ENCODE data around the gene SSNA1. TPM values are rescaled to one million over a fixed set of nuclear protein-coding genes. Genes with fewer than 3 reads are reported as not detected.

The SSNA1 gene
- total RNA-seq, 1 donor from 2014 or later: 123 TPM

DNA sequence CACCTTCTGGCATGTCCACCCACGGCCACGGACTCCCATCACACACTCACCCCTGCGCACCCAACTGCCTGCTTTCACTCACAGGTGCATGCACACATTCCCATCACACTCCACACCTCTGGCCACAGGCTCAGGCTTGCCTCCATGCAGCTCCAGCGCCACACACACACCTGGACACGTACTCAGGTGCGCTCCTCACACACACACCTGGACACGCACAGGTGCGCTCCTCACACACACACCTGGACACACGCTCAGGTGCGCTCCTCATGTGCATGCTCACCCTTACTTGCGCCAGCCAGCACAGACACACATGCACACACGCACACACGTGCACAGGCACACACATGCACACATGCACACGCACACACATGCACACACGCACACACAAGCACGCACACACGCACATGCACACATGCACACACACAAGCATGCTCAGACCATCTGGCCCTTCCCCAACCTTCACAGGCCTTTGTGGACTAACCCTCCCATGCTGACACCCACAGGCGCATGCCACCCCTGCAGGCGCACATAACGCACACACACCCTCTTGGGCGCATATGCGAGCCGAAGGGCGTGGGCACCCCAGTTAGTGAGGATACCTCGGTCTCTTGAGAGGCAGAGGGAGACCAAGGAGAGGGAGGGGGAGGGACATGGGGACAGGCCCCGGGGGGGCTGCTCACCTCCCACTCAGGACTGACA lies 41.2 kb upstream of the SSNA1 start:
- Histone ChIP-seq H3K4me3 (no peak overlapping the region), H3K36me3 (no peaks in the 10 kb centered on the region), H3K4me1 (no peaks in the 10 kb centered on the region), H3K9me3 (no peaks in the 10 kb centered on the region), H3K27ac (no peak overlapping the region), H3K27me3 (no peaks in the 10 kb centered on the region)
- DNase-seq (ENCODE audit: low spot score in 2 of 2): no peak
- no peak for TF ChIP-seq CTCF (IDR thresholded peaks at IDR 0.05)
- intact Hi-C loops (cut with DNase I): no loop called here

- intact Hi-C loops (cut with DNase I): no loop called here
- Histone ChIP-seq H3K36me3 (no peaks in the 10 kb centered on the region), H3K9me3 (no peaks in the 10 kb centered on the region), H3K27ac (no peak overlapping the region), H3K4me1 (no peaks in the 10 kb centered on the region), H3K27me3 (no peaks in the 10 kb centered on the region), H3K4me3 (no peak overlapping the region)
- TF ChIP-seq CTCF (IDR thresholded peaks at IDR 0.05): no peak
- DNase-seq (ENCODE audit: low spot score in 2 of 2): no peak
Observed at GRCh38 chr9:137147793-137148160, 40.7 kb upstream of the SSNA1 start.

DNA sequence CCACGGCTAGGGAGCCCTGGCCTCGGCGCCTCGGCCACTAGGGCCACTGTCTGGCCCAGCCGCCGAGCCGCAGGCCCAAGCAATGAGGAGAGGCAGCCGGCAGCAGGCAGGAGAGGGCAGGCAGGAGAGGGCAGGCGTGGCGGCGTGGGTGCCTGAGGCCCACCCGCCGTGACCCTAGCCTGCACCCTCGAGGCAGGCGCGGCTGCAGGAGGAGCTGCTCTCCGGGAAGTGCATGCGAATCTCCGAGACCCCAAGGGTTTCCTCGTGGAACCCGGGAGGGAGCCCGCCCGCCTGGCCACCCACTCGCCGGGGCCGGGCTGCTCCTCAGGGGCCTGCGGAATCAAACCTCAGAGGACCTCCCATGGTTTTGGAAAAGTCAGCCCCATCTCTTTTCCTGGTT lies 40.2 kb upstream of the SSNA1 start:
- intact Hi-C loops (cut with DNase I): no loop called here
- no peaks in the 10 kb centered on the region for H3K4me1 ChIP-seq
- H3K27ac ChIP-seq: no peak overlapping the region
- no peak overlapping the region for H3K4me3 ChIP-seq
- no peaks in the 10 kb centered on the region for H3K9me3 ChIP-seq
- TF ChIP-seq CTCF (IDR thresholded peaks at IDR 0.05): no peak
- H3K27me3 ChIP-seq: no peaks in the 10 kb centered on the region
- DNase-seq (ENCODE audit: low spot score in 2 of 2): no peak
- H3K36me3 ChIP-seq: no peaks in the 10 kb centered on the region

- no peaks in the 10 kb centered on the region for H3K27me3 ChIP-seq
- intact Hi-C loops (cut with DNase I): no loop called here
- no peak for DNase-seq (ENCODE audit: low spot score in 2 of 2)
- no peaks in the 10 kb centered on the region for H3K9me3 ChIP-seq
- no peaks in the 10 kb centered on the region for H3K4me1 ChIP-seq
- H3K4me3 ChIP-seq: no peak overlapping the region
- no peaks in the 10 kb centered on the region for H3K36me3 ChIP-seq
- no peak overlapping the region for H3K27ac ChIP-seq
- TF ChIP-seq CTCF (IDR thresholded peaks at IDR 0.05): no peak
Observed at GRCh38 chr9:137148661-137149060, 39.8 kb upstream of the SSNA1 start.

GRCh38 chr9:137149363-137149762 lies 39.1 kb upstream of the SSNA1 start:
- no peak for DNase-seq (ENCODE audit: low spot score in 2 of 2)
- intact Hi-C loops (cut with DNase I): no loop called here
- H3K4me1 ChIP-seq: no peaks in the 10 kb centered on the region
- H3K36me3 ChIP-seq: no peaks in the 10 kb centered on the region
- H3K4me3 ChIP-seq: no peak overlapping the region
- H3K9me3 ChIP-seq: no peaks in the 10 kb centered on the region
- no peaks in the 10 kb centered on the region for H3K27me3 ChIP-seq
- no peak for TF ChIP-seq CTCF (IDR thresholded peaks at IDR 0.05)
- no peak overlapping the region for H3K27ac ChIP-seq
